Hippocampal formation (tissue), 2 donors: ENCODE results near the gene MSL1.

ENCODE experiments used
- DNase-seq, 2 donors: peaks; one replicate each; lab custom pipeline; 2025; lab: John Stamatoyannopoulos, UW

MSL1 gene

DNA sequence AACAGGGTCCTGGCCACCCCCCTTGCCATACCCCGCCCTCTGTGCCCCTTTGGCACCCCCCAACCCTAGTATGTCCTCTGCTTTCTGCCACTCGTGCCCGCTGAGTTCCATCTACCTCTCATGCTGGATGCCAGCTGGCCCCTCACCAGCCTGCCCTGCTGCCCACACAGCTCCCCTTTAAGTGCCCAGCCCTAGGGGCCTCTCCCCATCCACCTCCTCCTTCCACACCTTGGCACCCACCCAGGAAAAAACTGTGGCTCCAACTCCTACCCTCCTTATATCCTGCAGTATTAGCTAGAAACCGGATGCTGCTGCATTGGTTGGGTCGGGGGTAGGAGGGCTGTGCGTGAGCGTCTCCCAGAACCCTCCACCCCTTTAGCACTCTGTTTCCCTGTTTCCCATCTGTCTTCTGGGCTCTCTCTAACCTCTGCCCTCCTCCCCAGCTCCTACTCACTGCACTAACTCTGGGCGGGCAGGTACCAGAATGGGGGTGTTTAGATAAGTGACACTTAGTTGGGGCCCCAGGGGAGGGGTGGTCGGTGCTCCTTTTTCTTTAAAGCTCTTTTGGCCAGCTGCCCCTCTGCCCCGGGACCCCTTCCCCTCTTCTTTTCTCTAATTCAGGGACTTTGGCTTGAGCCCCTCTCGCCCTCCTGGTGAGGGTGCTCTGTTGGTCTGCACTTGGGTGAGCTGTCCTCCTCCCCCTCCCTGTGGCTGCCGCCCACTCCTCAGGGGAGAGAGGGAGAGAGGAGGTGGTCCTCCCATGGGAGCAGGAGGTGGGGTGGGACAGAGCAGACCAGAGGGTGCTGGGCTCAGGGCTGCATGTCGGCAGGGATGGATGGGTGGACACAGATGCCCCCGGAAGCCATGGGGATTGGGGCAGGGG is 31.3 kb upstream of the MSL1 start:
- no peak for DNase-seq

- no peak for DNase-seq
Observed at GRCh38 chr17:40091691-40092397, 29.9 kb upstream of the MSL1 start.

DNA sequence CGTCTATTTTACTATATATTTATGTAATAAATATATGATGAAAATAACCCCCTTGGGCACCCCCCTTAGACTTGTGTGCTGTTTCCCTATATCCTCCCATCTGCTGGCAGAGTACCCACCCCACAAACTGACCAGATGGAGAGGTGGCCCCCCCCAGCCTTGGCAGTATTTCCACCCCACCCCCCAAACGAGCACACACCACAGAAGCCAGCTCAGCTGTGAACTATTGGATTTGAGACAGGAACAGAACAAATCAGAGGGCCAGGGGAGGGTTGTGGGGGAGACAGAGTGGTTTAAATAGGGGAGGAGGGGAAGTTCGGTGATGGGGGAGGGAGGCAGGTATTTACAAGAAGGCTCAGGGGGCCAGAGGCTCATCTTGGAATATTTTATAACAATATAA is 29.2 kb upstream of the MSL1 start:
- DNase-seq: peak; percentile 57 to 84

DNA sequence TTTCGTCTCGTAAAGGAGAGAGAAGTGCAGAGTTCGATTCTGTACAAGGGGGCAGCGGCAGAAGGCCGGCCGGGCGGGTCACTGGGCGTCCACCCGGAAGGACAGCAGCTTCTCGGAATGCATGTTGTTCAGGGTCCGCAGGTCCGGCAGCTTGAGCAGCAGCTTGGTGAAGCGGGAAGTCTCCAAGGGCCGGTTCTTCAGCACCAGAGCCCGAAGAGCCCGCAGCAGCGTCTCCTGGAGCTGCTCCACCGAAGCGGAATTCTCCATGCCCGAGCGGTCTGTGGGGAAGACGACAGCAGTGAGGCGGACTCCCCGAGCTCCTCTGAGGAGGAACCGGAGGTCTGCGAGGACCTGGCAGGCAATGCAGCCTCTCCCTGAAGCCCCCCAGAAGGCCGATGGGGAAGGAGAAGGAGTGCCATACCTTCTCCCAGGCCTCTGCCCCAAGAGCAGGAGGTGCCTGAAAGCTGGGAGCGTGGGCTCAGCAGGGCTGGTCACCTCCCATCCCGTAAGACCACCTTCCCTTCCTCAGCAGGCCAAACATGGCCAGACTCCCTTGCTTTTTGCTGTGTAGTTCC is 28.7 kb upstream of the MSL1 start:
- DNase-seq: no peak

- no peak for DNase-seq
Observed at GRCh38 chr17:40093580-40094201, 28.1 kb upstream of the MSL1 start.

DNA sequence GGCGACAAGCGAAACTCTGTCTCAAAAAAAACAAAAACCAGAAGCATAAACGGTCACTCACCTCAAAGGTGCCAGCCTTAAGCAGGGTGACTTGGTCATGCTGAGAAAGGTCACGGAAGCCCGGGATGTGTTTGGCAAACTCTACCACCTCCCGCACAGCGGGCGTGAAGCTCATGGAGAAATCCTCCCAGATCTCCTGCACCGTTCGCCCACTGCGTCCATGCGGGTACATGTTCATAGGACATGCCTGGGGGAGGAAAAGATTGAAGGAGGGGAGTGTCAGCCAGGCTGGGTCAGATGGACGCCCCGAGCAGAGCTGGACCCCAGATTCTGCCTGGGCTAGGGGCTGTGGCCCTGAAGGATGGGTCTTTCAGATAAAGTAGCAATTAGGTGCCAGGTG is 26.9 kb upstream of the MSL1 start:
- DNase-seq: no peak

GRCh38 chr17:40095351-40095943 is 26.3 kb upstream of the MSL1 start:
- no peak for DNase-seq

DNA sequence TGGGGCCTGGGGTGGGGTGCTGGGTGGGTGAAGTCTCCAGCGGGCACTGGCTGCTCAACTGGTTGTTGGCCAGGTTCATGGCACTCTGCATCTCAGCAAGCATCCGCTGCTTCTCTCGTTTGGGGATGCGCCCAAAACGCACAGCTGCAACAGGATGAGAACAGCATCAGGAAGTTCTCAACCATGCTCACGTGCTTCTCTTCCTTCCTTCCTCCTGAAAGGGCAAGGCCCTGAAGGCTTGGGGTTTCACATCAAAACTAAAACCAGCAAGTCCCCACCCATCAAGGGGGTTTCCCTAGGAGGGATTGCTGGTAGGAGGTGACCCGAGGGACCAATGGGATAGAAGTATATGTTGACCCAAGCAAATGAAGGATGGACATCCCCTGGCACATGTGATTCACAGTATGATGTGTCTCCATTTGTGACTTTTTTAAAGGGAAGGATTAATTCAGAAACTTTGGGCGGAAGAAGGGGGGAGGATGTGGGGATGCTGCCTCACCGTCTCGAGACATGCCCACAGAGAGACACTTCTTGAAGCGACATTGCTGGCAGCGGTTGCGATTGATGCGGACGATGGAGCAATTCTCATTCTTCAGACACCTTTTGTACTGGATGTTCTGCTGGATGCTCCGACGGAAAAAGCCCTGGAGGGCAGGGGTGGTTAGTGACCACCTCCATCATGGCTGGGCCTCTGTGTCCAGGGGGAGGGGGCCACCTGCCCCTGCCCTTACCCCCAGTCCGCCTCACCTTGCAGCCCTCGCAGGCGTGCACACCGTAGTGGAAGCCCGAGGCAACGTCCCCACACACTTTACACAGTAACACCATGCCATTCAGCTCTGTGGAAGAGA is 25.6 kb upstream of the MSL1 start:
- no peak for DNase-seq

DNA sequence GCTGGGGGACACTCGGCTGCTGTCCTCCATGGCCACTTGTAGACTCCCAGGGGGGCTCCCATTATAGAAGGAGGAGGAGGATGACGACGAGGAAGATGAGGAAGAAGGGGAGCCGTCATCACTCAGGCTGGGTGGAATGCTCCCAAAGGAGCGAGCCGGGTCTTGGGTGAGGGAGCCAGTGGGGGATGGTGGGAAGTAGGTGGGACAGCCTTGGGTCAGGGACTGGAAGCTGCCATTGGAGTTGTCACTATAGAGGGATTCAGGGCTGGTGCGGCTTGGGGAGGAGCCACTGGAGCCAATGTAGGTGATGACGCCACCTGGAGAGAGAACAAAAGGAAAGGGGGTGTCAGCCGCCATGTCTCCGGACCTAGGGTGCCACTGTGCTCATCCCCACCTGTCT is 24.7 kb upstream of the MSL1 start:
- no peak for DNase-seq

DNA sequence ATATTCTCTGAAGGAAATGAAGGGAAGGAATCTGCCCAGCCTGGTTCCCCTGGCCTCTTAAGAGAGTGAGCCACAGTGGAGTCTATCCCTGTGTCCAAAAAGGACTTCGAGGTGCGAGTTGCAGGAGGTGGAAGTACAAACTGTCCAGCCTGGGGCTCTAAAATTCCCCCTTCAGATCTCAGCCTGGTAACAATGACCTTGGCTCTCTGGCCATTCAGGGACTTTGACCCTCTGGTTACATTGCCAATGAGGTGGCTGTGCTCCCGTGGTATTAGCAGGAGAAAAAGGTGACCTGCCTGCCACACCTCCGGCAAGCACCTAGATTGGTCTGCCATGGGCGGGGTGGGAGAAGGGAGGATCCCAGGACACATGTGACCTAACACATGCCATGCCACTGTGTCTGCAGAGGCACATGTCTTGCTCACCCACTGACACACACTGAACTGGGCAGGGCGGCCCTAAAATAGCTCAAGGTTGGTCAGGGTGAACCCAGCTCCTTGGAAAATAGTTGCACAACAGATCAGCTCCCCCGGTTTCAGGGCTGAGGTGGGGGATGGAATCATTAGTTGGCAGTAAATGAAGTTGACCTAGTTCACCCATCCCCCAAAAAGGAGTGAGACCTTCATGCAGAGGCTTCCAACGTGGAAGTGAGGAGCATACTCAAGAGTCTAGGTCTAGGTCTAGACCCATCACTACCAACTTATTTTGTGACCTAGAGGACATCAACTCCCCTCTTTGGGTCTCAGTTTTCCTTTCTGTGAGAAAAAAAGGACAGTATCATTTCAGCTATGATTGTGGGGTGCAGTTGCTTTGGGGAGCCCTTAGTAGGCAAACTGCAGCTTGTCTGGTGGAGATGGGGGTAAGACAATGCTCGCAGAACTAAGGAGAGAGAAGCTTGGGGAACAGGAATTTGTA is 23.6 kb upstream of the MSL1 start:
- DNase-seq: no peak

GRCh38 chr17:40098846-40099618 is 22.7 kb upstream of the MSL1 start:
- peak; percentile 94 to 95 for DNase-seq

DNA sequence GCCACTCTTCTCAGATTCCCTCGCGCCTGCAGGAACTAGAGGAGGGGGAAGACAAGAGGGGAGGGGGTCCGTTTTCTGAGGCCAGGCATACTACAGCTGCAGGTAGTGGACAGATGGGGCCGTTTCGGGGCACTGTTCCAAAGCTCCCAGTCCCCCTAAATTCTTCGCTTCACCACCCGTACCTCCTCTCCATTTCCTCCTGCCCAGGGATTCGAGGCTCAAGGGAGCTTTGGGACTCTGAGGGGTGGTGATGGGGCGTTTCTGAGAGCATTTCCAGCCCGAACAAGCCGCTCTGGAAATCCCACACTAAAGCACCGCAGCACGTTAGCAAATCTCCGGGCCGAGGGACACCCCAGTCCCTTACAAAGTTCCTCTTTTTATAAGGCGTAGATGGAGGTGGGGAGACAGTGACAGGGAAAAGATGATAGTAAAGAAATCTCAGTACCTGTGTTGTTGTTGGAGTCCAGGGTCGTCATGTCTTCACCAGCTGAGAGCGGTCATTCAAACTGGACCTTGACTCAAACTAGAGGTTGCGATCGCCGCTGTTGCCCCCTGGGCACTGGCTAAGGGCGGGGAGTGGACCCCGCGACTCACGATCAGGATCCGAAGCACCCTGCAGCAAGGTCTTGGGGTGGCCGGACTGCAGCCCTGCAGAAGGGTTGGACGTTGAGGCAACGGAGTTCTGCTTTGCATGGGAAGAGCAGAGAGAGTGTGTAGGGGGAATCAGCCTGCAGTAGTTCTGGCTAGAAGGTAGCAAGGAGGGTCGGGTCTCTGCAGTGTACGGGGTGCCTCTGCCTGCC is 22.0 kb upstream of the MSL1 start:
- no peak for DNase-seq

DNA sequence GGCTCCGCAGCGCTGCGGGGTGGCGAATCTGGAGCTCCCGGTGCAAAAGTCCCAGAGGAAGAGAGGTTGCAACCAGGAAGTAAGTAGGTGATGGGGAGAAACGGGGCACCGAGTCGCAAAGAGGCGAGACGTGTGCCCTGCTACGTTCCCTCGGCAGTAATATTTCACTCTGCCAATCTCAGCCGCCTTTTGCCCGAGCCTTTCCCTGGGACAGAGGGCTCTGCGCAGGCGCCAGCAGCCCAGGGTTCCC is 21.4 kb upstream of the MSL1 start, which contains the start of gene NR1D1:
NR1D1 (minus strand) TSS at position 171 of the 250 bp plus-strand sequence. CDS start 495 bp downstream, outside the sequence.
- no peak for DNase-seq

DNA sequence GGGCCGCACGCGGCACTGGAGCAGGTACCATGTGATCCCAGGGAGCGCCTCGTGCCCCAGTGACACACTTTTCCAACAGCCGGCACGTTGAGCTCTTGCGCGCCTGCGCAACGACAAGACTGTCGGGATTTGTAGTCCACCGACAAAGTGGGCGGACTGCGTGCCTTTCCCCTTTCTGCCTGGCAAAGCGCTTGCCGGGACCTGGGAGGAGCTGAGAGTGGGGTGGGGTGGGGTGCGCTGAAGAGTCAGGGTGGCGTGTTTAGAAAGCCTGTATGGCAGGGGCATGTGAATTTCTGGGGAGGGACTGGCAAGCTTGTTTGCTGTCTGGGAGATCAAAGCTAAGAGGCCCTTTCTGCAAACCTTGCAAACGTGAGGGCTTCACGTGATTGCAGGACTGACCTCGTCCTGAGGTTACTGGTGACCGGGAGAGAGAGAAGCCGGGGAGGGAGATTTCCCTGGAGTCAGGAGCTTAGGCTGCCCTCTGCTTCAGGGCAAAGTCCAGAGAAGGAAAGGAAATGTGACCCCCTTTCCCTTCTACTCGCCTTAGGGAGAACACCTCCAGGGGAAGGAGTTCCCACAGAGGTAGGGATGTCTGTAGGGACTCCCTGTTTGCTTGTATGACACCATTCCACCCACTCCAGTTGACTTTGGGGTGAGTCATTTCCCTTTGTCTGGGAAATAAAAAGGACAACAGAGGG is 21.0 kb upstream of the MSL1 start:
- DNase-seq: peak; percentile 90 to 96

DNA sequence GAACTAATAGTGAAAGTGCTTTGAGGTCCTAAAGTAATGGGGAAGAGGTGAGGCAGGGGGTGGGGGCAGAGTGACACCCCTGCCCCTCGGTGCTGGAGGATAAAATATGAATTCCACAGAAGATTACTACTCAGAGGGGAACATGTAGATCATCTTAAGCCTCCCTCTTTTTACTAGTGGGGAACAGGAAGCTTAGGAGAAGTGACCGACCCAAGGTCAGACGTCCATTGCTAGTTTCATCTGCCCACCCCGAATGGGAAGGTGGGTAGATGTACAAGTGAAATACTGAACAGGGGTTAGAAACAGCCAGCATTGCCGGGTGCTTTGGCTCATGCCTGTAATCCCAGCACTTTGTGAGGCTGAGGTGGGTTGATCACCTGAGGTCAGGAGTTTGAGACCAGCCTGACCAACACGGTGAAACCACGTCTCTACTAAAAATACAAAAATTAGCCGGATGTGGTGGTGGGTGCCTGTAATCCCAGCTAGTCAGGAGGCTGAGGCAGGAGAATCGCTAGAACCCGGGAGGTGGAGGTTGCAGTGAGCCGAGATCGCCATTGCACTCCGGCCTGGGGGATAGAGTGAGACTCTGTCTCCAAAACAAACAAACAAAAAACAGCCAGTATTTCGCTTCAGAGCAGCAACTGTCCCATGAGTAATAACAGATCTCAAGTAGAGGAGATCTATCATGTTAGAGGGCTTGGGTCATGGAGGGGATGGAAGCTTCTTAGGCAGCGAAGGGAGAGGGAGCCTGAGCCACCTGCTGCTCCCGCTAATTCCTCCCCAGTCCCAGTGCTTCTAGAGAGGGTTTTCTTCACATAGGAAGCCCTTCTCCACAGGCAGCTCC is 20.2 kb upstream of the MSL1 start:
- DNase-seq: no peak

GRCh38 chr17:40103071-40103661 is 18.6 kb upstream of the MSL1 start:
- no peak for DNase-seq

GRCh38 chr17:40103688-40104087 is 18.1 kb upstream of the MSL1 start:
- no peak for DNase-seq
